HG02610 (cell line): Measurements from ENCODE around the gene TRMT1.

Experiments
- ATAC-seq: cut with Tn5 transposase; IDR thresholded peaks from one replicate; pipeline ENCODE4 v1.9.1; 2021; ENCODE audit warnings: mild to moderate bottlenecking, moderate library complexity; ENCODE audit not compliant: unreplicated experiment

TRMT1 gene

GRCh38 chr19:13127811-13128575 lies 11.5 kb upstream of the TRMT1 start:
- ATAC-seq, result no peak

GRCh38 chr19:13127051-13127450 lies 10.5 kb upstream of the TRMT1 start:
- ATAC-seq, result no peak

- ATAC-seq, result no peak
These were observed 6.7 kb upstream of the TRMT1 start for GRCh38 chr19:13122980-13123957.

GRCh38 chr19:13122275-13122878 lies 5.8 kb upstream of the TRMT1 start:
- ATAC-seq, result no peak

GRCh38 chr19:13121551-13122274 lies 5.2 kb upstream of the TRMT1 start:
- ATAC-seq, result no peak

GRCh38 chr19:13120817-13121216 lies 4.3 kb upstream of the TRMT1 start:
- ATAC-seq, result no peak

GRCh38 chr19:13120031-13120430 lies 3.5 kb upstream of the TRMT1 start:
- ATAC-seq, result no peak

GRCh38 chr19:13119627-13120026 lies 3.1 kb upstream of the TRMT1 start:
- ATAC-seq, result no peak

GRCh38 chr19:13118424-13119193 lies 2.1 kb upstream of the TRMT1 start:
- peak; percentile 8 for ATAC-seq

GRCh38 chr19:13117772-13118423 lies 1.4 kb upstream of the TRMT1 start, which contains the start of gene NACC1:
Gene NACC1 (plus strand): TSS chr19:13118264. CDS start chr19:13135208, 16,944 bp downstream.
- ATAC-seq, result peak; percentile 59

- peak; percentile 1 for ATAC-seq
These were observed 734 bp upstream of the TRMT1 start for GRCh38 chr19:13117176-13117771.

GRCh38 chr19:13115936-13116281 lies 631 bp downstream of the TRMT1 start:
- no peak for ATAC-seq

- ATAC-seq, result no peak
These were observed 4.0 kb downstream of the TRMT1 start for GRCh38 chr19:13112555-13112954.

- no peak for ATAC-seq
These were observed 6.4 kb downstream of the TRMT1 start for GRCh38 chr19:13110099-13110610.

GRCh38 chr19:13109361-13110098 lies 7.0 kb downstream of the TRMT1 start:
- ATAC-seq, result no peak

GRCh38 chr19:13104848-13105711 lies 11.5 kb downstream of the TRMT1 start:
- ATAC-seq, result no peak

- ATAC-seq, result peak; percentile 27
These were observed 12.1 kb downstream of the TRMT1 start for GRCh38 chr19:13104360-13104847.
